ENCODE data around the gene SH3BGRL2. TPM values are rescaled to one million over a fixed set of nuclear protein-coding genes. Genes with fewer than 3 reads are reported as not detected.
"Not testable (repeated sequence)": the region's sequence is repeated elsewhere in the genome, so short reads cannot be mapped to it uniquely, and the experiment has no call there.

Gene SH3BGRL2
- total RNA-seq, 2 experiments from 2014 or later, result 0.12 to 0.42 TPM

GRCh38 chr6:79672631-79673111 is 41.5 kb downstream of the SH3BGRL2 start:
- DNase-seq (no peak), ATAC-seq (no peak)
- CTCF ChIA-PET, result interaction anchor here (0.8 to 2.7 kb wide), 7 partner anchors 9 to 104 kb away, joined by 3 to 13 read pairs (median 3); no protein-coding TSS in a partner anchor
- no peak overlapping the region for H3K27ac Mint-ChIP-seq
- H3K9me3 Mint-ChIP-seq (ENCODE audit: low read depth), result no peaks in the 10 kb centered on the region
- H3K27me3 Mint-ChIP-seq, result no peaks in the 10 kb centered on the region
- H3K4me1 Mint-ChIP-seq, result peaks cover 26% of the 10 kb centered on the region
- no peak overlapping the region for H3K4me3 Mint-ChIP-seq
- H3K36me3 Mint-ChIP-seq, result no peaks in the 10 kb centered on the region

- ATAC-seq (no peak), DNase-seq (no peak)
- Mint-ChIP-seq H3K4me1 (peaks cover 23% of the 10 kb centered on the region), H3K27ac (no peak overlapping the region), H3K27me3 (no peaks in the 10 kb centered on the region), H3K4me3 (no peak overlapping the region), H3K9me3 (ENCODE audit: low read depth) (no peaks in the 10 kb centered on the region), H3K36me3 (no peaks in the 10 kb centered on the region)
- CTCF ChIA-PET, result interaction anchor here (2.7 kb wide), 1 partner anchor 103 kb away, joined by 13 read pairs; no protein-coding TSS in a partner anchor
Measured at GRCh38 chr6:79673947-79674346, 42.8 kb downstream of the SH3BGRL2 start.

GRCh38 chr6:79676785-79677736 is 45.9 kb downstream of the SH3BGRL2 start:
- no peak overlapping the region for H3K4me3 Mint-ChIP-seq

GRCh38 chr6:79682682-79683081 is 51.6 kb downstream of the SH3BGRL2 start:
- H3K4me1 Mint-ChIP-seq; H3K36me3 Mint-ChIP-seq; H3K9me3 Mint-ChIP-seq (ENCODE audit: low read depth); ATAC-seq; H3K4me3 Mint-ChIP-seq; H3K27ac Mint-ChIP-seq; CTCF ChIA-PET; DNase-seq; H3K27me3 Mint-ChIP-seq: not testable (repeated sequence)

More at GRCh38 chr6:79676785-79677736, 45.9 kb downstream of the SH3BGRL2 start:
- Mint-ChIP-seq H3K4me1 (peaks cover 7% of the 10 kb centered on the region), H3K9me3 (ENCODE audit: low read depth) (no peaks in the 10 kb centered on the region), H3K27me3 (no peaks in the 10 kb centered on the region), H3K36me3 (no peaks in the 10 kb centered on the region), H3K27ac (no peak overlapping the region)
- DNase-seq, result no peak
- ATAC-seq, result no peak
- CTCF ChIA-PET, result no interaction called here

GRCh38 chr6:79684876-79685275 is 53.7 kb downstream of the SH3BGRL2 start:
- no peak overlapping the region for H3K4me3 Mint-ChIP-seq

GRCh38 chr6:79686707-79687309 is 55.7 kb downstream of the SH3BGRL2 start:
- Mint-ChIP-seq H3K36me3 (peaks cover 1% of the 10 kb centered on the region), H3K9me3 (ENCODE audit: low read depth) (no peaks in the 10 kb centered on the region), H3K27ac (no peak overlapping the region), H3K4me3 (no peak overlapping the region), H3K4me1 (no peaks in the 10 kb centered on the region), H3K27me3 (peaks cover 2% of the 10 kb centered on the region)
- ATAC-seq (no peak), DNase-seq (no peak)
- CTCF ChIA-PET, result interaction anchor here (1.1 kb wide), 1 partner anchor 116 kb away, joined by 3 read pairs; no protein-coding TSS in a partner anchor

More at GRCh38 chr6:79684876-79685275, 53.7 kb downstream of the SH3BGRL2 start:
- Mint-ChIP-seq H3K9me3 (ENCODE audit: low read depth) (no peaks in the 10 kb centered on the region), H3K27ac (no peak overlapping the region), H3K27me3 (peaks cover 2% of the 10 kb centered on the region), H3K36me3 (peaks cover 1% of the 10 kb centered on the region), H3K4me1 (no peaks in the 10 kb centered on the region)
- CTCF ChIA-PET, result no interaction called here
- no peak for DNase-seq
- no peak for ATAC-seq

- Mint-ChIP-seq H3K4me1 (no peaks in the 10 kb centered on the region), H3K27me3 (peaks cover 2% of the 10 kb centered on the region), H3K4me3 (no peak overlapping the region), H3K27ac (no peak overlapping the region), H3K36me3 (peaks cover under 1% of the 10 kb centered on the region), H3K9me3 (ENCODE audit: low read depth) (no peaks in the 10 kb centered on the region)
- no peak for DNase-seq
- CTCF ChIA-PET, result no interaction called here
- no peak for ATAC-seq
Measured at GRCh38 chr6:79687759-79688158, 56.6 kb downstream of the SH3BGRL2 start.

GRCh38 chr6:79694156-79694555 is 63.0 kb downstream of the SH3BGRL2 start:
- peaks cover 2% of the 10 kb centered on the region for H3K27me3 Mint-ChIP-seq

GRCh38 chr6:79694623-79695343 is 63.7 kb downstream of the SH3BGRL2 start:
- Mint-ChIP-seq H3K9me3 (ENCODE audit: low read depth) (no peaks in the 10 kb centered on the region), H3K4me1 (no peaks in the 10 kb centered on the region), H3K27ac (no peak overlapping the region), H3K4me3 (no peak overlapping the region), H3K36me3 (no peaks in the 10 kb centered on the region), H3K27me3 (peaks cover 2% of the 10 kb centered on the region)
- ATAC-seq, result no peak
- CTCF ChIA-PET, result no interaction called here
- no peak for DNase-seq

More at GRCh38 chr6:79694156-79694555, 63.0 kb downstream of the SH3BGRL2 start:
- no peaks in the 10 kb centered on the region for H3K36me3 Mint-ChIP-seq
- no peak overlapping the region for H3K4me3 Mint-ChIP-seq
- no peaks in the 10 kb centered on the region for H3K4me1 Mint-ChIP-seq
- H3K9me3 Mint-ChIP-seq (ENCODE audit: low read depth), result no peaks in the 10 kb centered on the region
- DNase-seq (no peak), ATAC-seq (no peak)
- CTCF ChIA-PET, result no interaction called here
- no peak overlapping the region for H3K27ac Mint-ChIP-seq

- H3K27ac Mint-ChIP-seq, result no peak overlapping the region
- H3K27me3 Mint-ChIP-seq, result peaks cover 5% of the 10 kb centered on the region
- DNase-seq (no peak), ATAC-seq (no peak)
- H3K9me3 Mint-ChIP-seq (ENCODE audit: low read depth), result no peaks in the 10 kb centered on the region
- H3K4me1 Mint-ChIP-seq, result peaks cover under 1% of the 10 kb centered on the region
- no peaks in the 10 kb centered on the region for H3K36me3 Mint-ChIP-seq
- CTCF ChIA-PET, result no interaction called here
- no peak overlapping the region for H3K4me3 Mint-ChIP-seq
Measured at GRCh38 chr6:79697430-79697829, 66.3 kb downstream of the SH3BGRL2 start.

GRCh38 chr6:79699606-79700005 is 68.5 kb downstream of the SH3BGRL2 start:
- no peaks in the 10 kb centered on the region for H3K36me3 Mint-ChIP-seq
- H3K27me3 Mint-ChIP-seq, result peaks cover 9% of the 10 kb centered on the region
- H3K9me3 Mint-ChIP-seq (ENCODE audit: low read depth), result no peaks in the 10 kb centered on the region

GRCh38 chr6:79702691-79703090 is 71.6 kb downstream of the SH3BGRL2 start:
- DNase-seq (peak; percentile 62), ATAC-seq (peak; percentile 81)
- no peak overlapping the region for H3K4me3 Mint-ChIP-seq
- H3K27ac Mint-ChIP-seq, result peak overlapping the region; percentile 29
- CTCF ChIA-PET, result no interaction called here
- peaks cover 7% of the 10 kb centered on the region for H3K4me1 Mint-ChIP-seq
- H3K27me3 Mint-ChIP-seq, result peaks cover 7% of the 10 kb centered on the region
- no peaks in the 10 kb centered on the region for H3K36me3 Mint-ChIP-seq
- no peaks in the 10 kb centered on the region for H3K9me3 Mint-ChIP-seq (ENCODE audit: low read depth)

More at GRCh38 chr6:79699606-79700005, 68.5 kb downstream of the SH3BGRL2 start:
- ATAC-seq (no peak), DNase-seq (no peak)
- CTCF ChIA-PET, result no interaction called here
- Mint-ChIP-seq H3K4me3 (no peak overlapping the region), H3K27ac (no peak overlapping the region), H3K4me1 (peaks cover 7% of the 10 kb centered on the region)

GRCh38 chr6:79704200-79704599 is 73.1 kb downstream of the SH3BGRL2 start:
- no peaks in the 10 kb centered on the region for H3K9me3 Mint-ChIP-seq (ENCODE audit: low read depth)
- H3K27ac Mint-ChIP-seq, result no peak overlapping the region
- peaks cover 7% of the 10 kb centered on the region for H3K4me1 Mint-ChIP-seq
- no peak overlapping the region for H3K4me3 Mint-ChIP-seq
- DNase-seq (no peak), ATAC-seq (no peak)
- H3K27me3 Mint-ChIP-seq, result peaks cover 7% of the 10 kb centered on the region
- H3K36me3 Mint-ChIP-seq, result no peaks in the 10 kb centered on the region
- CTCF ChIA-PET, result no interaction called here

Measured in activated CD8-positive, alpha-beta memory T cell treated with anti-CD3 and anti-CD28 coated beads, Interleukin-2, amount 10 ng/mL, durations not matched to agents 7 days and 5 days (primary cell).